22Rv1 (cell line): ENCODE measurements around the gene WWOX.

Experiments
- CTCF ChIP-seq: fragments of 450-650 bp; IDR thresholded peaks from 2 replicates; pipeline ENCODE4 v1.5.1; 2017; ENCODE audit warnings: mild to moderate bottlenecking
- ZFX ChIP-seq: fragments of 450-650 bp; IDR thresholded peaks from 2 replicates; pipeline ENCODE4 v1.6.1; 2017; ENCODE audit warnings: antibody characterized with exemption, borderline replicate concordance

- no peak for TF ChIP-seq CTCF
- no peak for TF ChIP-seq ZFX
Measured at GRCh38 chr16:78433116-78433515, 333.7 kb downstream of the WWOX start.
